ENCODE results near the gene ADORA1. TPM values are rescaled to one million over a fixed set of nuclear protein-coding genes. Genes with fewer than 3 reads are reported as not detected.
A peak's percentile ranks its signal among the peaks of the same experiment; 100 is the strongest.

The ADORA1 gene
- total and polyA plus RNA-seq, 2 of the 13 experiments (the other 11 are each of a cell fraction or from before 2014, with no cell fraction given), result 0.11 TPM; not detected in 1

- TF ChIP-seq ZNF441 (CRISPR knock-in tag; IDR thresholded peaks at IDR 0.05; ENCODE audit: borderline replicate concordance), result no peak
- no peak for TF ChIP-seq SRSF1 (optimal IDR thresholded peaks at IDR 0.05; ENCODE audit: low read depth, low read length)
- TF ChIP-seq SKI (IDR thresholded peaks at IDR 0.05; ENCODE audit: partially characterized antibody), result no peak
- TF ChIP-seq DNMT3B (CRISPR knock-in tag; conservative IDR thresholded peaks at IDR 0.05), result no peak
- no peak for TF ChIP-seq RFX3 (CRISPR knock-in tag; IDR thresholded peaks at IDR 0.05)
- no peak for TF ChIP-seq ZNF644 (CRISPR knock-in tag; IDR thresholded peaks at IDR 0.05; ENCODE audit: low read depth)
- TF ChIP-seq ZNF724P (CRISPR knock-in tag; IDR thresholded peaks at IDR 0.05; ENCODE audit: borderline replicate concordance), result no peak
- no peak for TF ChIP-seq SIN3B (IDR thresholded peaks at IDR 0.05; ENCODE audit: low read length)
- TF ChIP-seq ZNF552 (CRISPR knock-in tag; IDR thresholded peaks at IDR 0.05; ENCODE audit: borderline replicate concordance), result no peak
- TF ChIP-seq SMARCE1 (IDR thresholded peaks at IDR 0.05; ENCODE audit: borderline replicate concordance), result no peak
Measured at GRCh38 chr1:203140743-203141520, 13.4 kb downstream of the ADORA1 start (continued).

GRCh38 chr1:203142124-203142523, 14.6 kb downstream of the ADORA1 start:
- no peaks in the 10 kb centered on the region for H3K9me3 ChIP-seq (ENCODE audit: low read length)
- peaks cover 2 to 12% of the 10 kb centered on the region in 2 experiments; a peak in 4 of 5 replicates for H3K27me3 ChIP-seq (ENCODE audit: control insufficient read depth in 1 of 2, insufficient read depth in 2 of 2, low read length in 2 of 2)
- DNase-seq (ENCODE audit: low spot score) (no peak), ATAC-seq (no peak), FAIRE-seq (no peak)
- BruUV-seq (replicated peaks), result no TSS peak
- H3K4me1 ChIP-seq (ENCODE audit: insufficient read depth, low read length), result 0 out of 2 replicates have a peak, but pooled peaks cover 6% of the 10 kb centered on the region
- TF ChIP-seq ZKSCAN1 (IDR thresholded peaks at IDR 0.05; ENCODE audit: low read length) (0 out of 2 replicates have a peak, but pooled peaks have one; percentile 40), YEATS4 (CRISPR knock-in tag; IDR thresholded peaks at IDR 0.05; ENCODE audit: borderline replicate concordance) (no peak), SMYD3 (CRISPR knock-in tag; IDR thresholded peaks at IDR 0.05) (no peak), RFXANK (CRISPR knock-in tag; IDR thresholded peaks at IDR 0.05) (no peak), MED1 (CRISPR knock-in tag; IDR thresholded peaks at IDR 0.05) (no peak)
- no peak overlapping the region for H2AFZ ChIP-seq (ENCODE audit: low read length)
- no peak overlapping the region for H3K4me2 ChIP-seq (ENCODE audit: low read depth, low read length)
- H3K36me3 ChIP-seq (replicated peaks in 1 of 2; ENCODE audit: control insufficient read depth in 1 of 2, insufficient read depth in 2 of 2, low read length in 2 of 2), result no peaks in the 10 kb centered on the region
- intact Hi-C loops (cut with micrococcal nuclease; ENCODE audit: unreplicated experiment) (no loop called here), in situ Hi-C loops (cut with HindIII; ENCODE audit: extremely low pct_ligation_motif_present, low pct_unique_long_range_greater_than_20kb) (no loop called here)
- no peak overlapping the region for H3K9ac ChIP-seq (ENCODE audit: insufficient read depth, low read depth, low read length)
- H3K4me3 ChIP-seq (replicated peaks in 1 of 3; ENCODE audit: insufficient read depth in 1 of 3, low read depth in 2 of 3, low read length in 3 of 3), result no peak overlapping the region
- H4K20me1 ChIP-seq (ENCODE audit: insufficient read depth, low read length), result no peaks in the 10 kb centered on the region
- no peak overlapping the region for H3K27ac ChIP-seq (ENCODE audit: extremely low read length, insufficient read depth, low read length)
- WGBS (ENCODE audit: low lambda C conversion rate), result 67% methylated on average over 6 of the region's 6 CpGs
- ChIA-PET POLR2A (no interaction called here), CTCF (ENCODE audit: low intra/inter-chr PET ratio, low total read pairs) (no interaction called here)
- no peaks in the 10 kb centered on the region for H3K79me2 ChIP-seq (ENCODE audit: insufficient read depth, low read length)

Measured in HepG2 (cell line).